Liver (tissue), 9 donors: Measurements from ENCODE around the gene KLHL12. TPM values are rescaled to one million over a fixed set of nuclear protein-coding genes. Genes with fewer than 3 reads are reported as not detected.
A peak's percentile ranks its signal among the peaks of the same experiment; 100 is the strongest.

Source experiments
- DNase-seq: peaks from one replicate; pipeline ENCODE4 v3.0.0-alpha.2; 2017; ENCODE audit warnings: low spot score
- H3K27ac ChIP-seq, 2 donors: one replicate each; pipeline ENCODE4 v1.7.0; 2013; ENCODE audit warnings: inconsistent platforms in 2 of 2, low read length in 2 of 2, control low read depth in 1 of 2, low read depth in 1 of 2, mild to moderate bottlenecking in 1 of 2
- H3K27me3 ChIP-seq, 4 donors: one replicate each; pipeline versions ENCODE4 v1.6.1 to v1.7.0; 2013; ENCODE audit warnings: low read length in 3 of 4, inconsistent platforms in 1 of 4, mild to moderate bottlenecking in 1 of 4, moderate library complexity in 1 of 4; ENCODE audit not compliant: control insufficient read depth in 4 of 4, insufficient read depth in 4 of 4
- H3K36me3 ChIP-seq, 4 donors: one replicate each; pipeline versions ENCODE4 v1.6.1 to v1.7.0; 2013; ENCODE audit warnings: low read length in 3 of 4, mild to moderate bottlenecking in 3 of 4, low read depth in 1 of 4, moderate library complexity in 1 of 4; ENCODE audit not compliant: control insufficient read depth in 4 of 4, insufficient read depth in 3 of 4
- H3K4me1 ChIP-seq, 4 donors: one replicate each; pipeline versions ENCODE4 v1.6.1 to v1.7.0; 2013; ENCODE audit warnings: low read length in 3 of 4, mild to moderate bottlenecking in 3 of 4, moderate library complexity in 1 of 4; ENCODE audit not compliant: control insufficient read depth in 4 of 4, insufficient read depth in 4 of 4
- H3K4me3 ChIP-seq, 3 donors: one replicate each; pipeline versions ENCODE4 v1.6.1 to v1.7.0; 2013; ENCODE audit warnings: low read length in 3 of 3, control low read depth in 1 of 3, low read depth in 1 of 3, mild to moderate bottlenecking in 1 of 3
- H3K9ac ChIP-seq, 2 donors: one replicate each; pipeline ENCODE4 v1.7.0; 2013; ENCODE audit warnings: low read length in 2 of 2, mild to moderate bottlenecking in 2 of 2, moderate library complexity in 2 of 2, control low read depth in 1 of 2, low read depth in 1 of 2
- H3K9me3 ChIP-seq, 4 donors: one replicate each; pipeline versions ENCODE4 v1.6.1 to v1.7.0; 2013; ENCODE audit warnings: low read length in 3 of 4; ENCODE audit not compliant: control insufficient read depth in 4 of 4
- EGR1 ChIP-seq, 2 donors: IDR thresholded peaks; 2 replicates each; pipeline ENCODE4 v1.6.1; 2016 to 2018; ENCODE audit warnings: antibody characterized with exemption in 2 of 2, low read depth in 2 of 2
- FOXA2 ChIP-seq: IDR thresholded peaks from 2 replicates; pipeline ENCODE4 v1.6.1; 2016; ENCODE audit warnings: antibody characterized with exemption
- GABPA ChIP-seq, 2 donors: IDR thresholded peaks in 1 of 2; conservative IDR thresholded peaks in 1 of 2; 2 replicates each; pipeline ENCODE4 v1.6.1; 2016; ENCODE audit warnings: antibody characterized with exemption in 2 of 2, mild to moderate bottlenecking in 1 of 2, moderate library complexity in 1 of 2
- HNF4A ChIP-seq, 2 donors: conservative IDR thresholded peaks; 2 replicates each; pipeline ENCODE4 v1.6.1; 2016; ENCODE audit warnings: antibody characterized with exemption in 2 of 2, mild to moderate bottlenecking in 2 of 2
- HNF4G ChIP-seq: IDR thresholded peaks from 2 replicates; pipeline ENCODE4 v1.6.1; 2016; ENCODE audit warnings: antibody characterized with exemption
- JUND ChIP-seq, 2 donors: IDR thresholded peaks; 2 replicates each; pipeline ENCODE4 v1.6.1; 2016; ENCODE audit warnings: antibody characterized with exemption in 2 of 2
- RAD21 ChIP-seq, 2 donors: IDR thresholded peaks; 2 replicates each; pipeline ENCODE4 v1.6.1; 2016; ENCODE audit warnings: antibody characterized with exemption in 2 of 2, mild to moderate bottlenecking in 2 of 2
- RXRA ChIP-seq, 2 donors: IDR thresholded peaks; 2 replicates each; pipeline ENCODE4 v1.6.1; 2017 to 2018; ENCODE audit warnings: antibody characterized with exemption in 2 of 2, mild to moderate bottlenecking in 1 of 2
- SP1 ChIP-seq: IDR thresholded peaks from 2 replicates; pipeline ENCODE4 v1.6.1; 2018; ENCODE audit warnings: antibody characterized with exemption, mild to moderate bottlenecking
- TAF1 ChIP-seq: conservative IDR thresholded peaks from 2 replicates; pipeline ENCODE4 v1.6.1; 2016; ENCODE audit warnings: antibody characterized with exemption, mild to moderate bottlenecking
- YY1 ChIP-seq: IDR thresholded peaks from 2 replicates; pipeline ENCODE4 v1.6.1; 2016; ENCODE audit warnings: antibody characterized with exemption, mild to moderate bottlenecking
- WGBS: extraction: QIAGEN DNeasy Blood & Tissue Kit; methylation state at CpG from one replicate; pipeline ENCODE4 v1.1.7; 2013; 5-methylcytosine and 5-hydroxymethylcytosine counted together
- polyA plus RNA-seq, 2 donors: library from polyadenylated mRNA; stranded (reverse) in 1 of 2; unstranded in 1 of 2; fragments of 200-250 nt in 1 of 2; fragments of >200 nt in 1 of 2; fragmentation: Nextera tagmentation in 1 of 2; extraction: Ambion mirVana in 1 of 2; gene quantifications; one replicate each; pipeline versions ENCODE4 v1.2.1 to v1.2.3, GENCODE V29; 2013 to 2015
- total RNA-seq, 2 donors: library from RNA; depleted of rRNA; stranded (reverse); fragments of >200 nt; gene quantifications; one replicate each; pipeline ENCODE4 v1.2.3, GENCODE V29; 2014
- TF ChIP-seq, protein P1 (sequence below): IDR thresholded peaks from 2 replicates; pipeline ENCODE4 v1.6.1; 2016; ENCODE audit warnings: antibody characterized with exemption
- TF ChIP-seq, protein P2 (sequence below): IDR thresholded peaks from 2 replicates; pipeline ENCODE4 v1.6.1; 2016; ENCODE audit warnings: antibody characterized with exemption
- TF ChIP-seq, protein P3 (sequence below): fragments of 150-350 bp; IDR thresholded peaks from 2 replicates; pipeline ENCODE4 v1.5.1; 2017; ENCODE audit warnings: improper control_type of control experiment, low read depth, low read length; ENCODE audit not compliant: missing input control
- donor health status: healthy.
- donor health status: healthy.
- donor health status: healthy.
- donor health status: healthy.
- donor health status: healthy.

Gene KLHL12
- total and polyA plus RNA-seq, 4 donors: 7.2 to 17.5 (median 10.4) TPM

DNA sequence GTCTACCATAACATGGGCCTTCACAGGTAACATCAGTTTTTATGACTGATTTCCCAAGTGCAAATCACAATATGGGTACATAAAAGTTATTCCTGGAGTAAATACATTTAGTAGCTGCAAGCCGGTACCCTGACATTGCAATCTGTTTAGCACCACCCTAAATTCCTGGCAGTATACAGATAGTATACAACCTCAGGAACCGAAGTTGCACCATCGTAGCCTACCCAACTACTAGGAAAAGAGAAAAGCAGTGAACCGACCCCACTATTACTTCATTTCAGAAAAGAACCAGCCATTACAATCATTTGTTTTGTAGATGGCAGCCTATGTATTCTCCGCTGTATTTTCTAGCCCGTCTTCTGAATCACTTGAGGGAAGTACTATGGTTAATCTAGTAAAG is 29.9 kb upstream of the KLHL12 start:
- Histone ChIP-seq H3K36me3 (peaks cover 0 to 7% (median 2%) of the 10 kb centered on the region in 4 donors), H3K4me3 (peak overlapping the region; percentile 85 to 94 (median 87)), H3K27me3 (no peaks in the 10 kb centered on the region), H3K9ac (peak overlapping the region; percentile 66 to 86), H3K9me3 (no peaks in the 10 kb centered on the region), H3K27ac (no peak overlapping the region), H3K4me1 (peaks cover 14 to 53% (median 36%) of the 10 kb centered on the region in 4 donors)
- TF ChIP-seq EGR1 (IDR thresholded peaks at IDR 0.05; ENCODE audit: low read depth in 2 of 2) (no peak), HNF4G (no peak), FOXA2 (no peak), TAF1 (no peak), JUND (IDR thresholded peaks at IDR 0.05) (no peak), RAD21 (IDR thresholded peaks at IDR 0.05) (no peak), SP1 (no peak), HNF4A (conservative IDR thresholded peaks at IDR 0.05) (no peak)
- TF ChIP-seq, protein P1, sequence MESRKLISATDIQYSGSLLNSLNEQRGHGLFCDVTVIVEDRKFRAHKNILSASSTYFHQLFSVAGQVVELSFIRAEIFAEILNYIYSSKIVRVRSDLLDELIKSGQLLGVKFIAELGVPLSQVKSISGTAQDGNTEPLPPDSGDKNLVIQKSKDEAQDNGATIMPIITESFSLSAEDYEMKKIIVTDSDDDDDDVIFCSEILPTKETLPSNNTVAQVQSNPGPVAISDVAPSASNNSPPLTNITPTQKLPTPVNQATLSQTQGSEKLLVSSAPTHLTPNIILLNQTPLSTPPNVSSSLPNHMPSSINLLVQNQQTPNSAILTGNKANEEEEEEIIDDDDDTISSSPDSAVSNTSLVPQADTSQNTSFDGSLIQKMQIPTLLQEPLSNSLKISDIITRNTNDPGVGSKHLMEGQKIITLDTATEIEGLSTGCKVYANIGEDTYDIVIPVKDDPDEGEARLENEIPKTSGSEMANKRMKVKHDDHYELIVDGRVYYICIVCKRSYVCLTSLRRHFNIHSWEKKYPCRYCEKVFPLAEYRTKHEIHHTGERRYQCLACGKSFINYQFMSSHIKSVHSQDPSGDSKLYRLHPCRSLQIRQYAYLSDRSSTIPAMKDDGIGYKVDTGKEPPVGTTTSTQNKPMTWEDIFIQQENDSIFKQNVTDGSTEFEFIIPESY: no peak
- TF ChIP-seq, protein P2, sequence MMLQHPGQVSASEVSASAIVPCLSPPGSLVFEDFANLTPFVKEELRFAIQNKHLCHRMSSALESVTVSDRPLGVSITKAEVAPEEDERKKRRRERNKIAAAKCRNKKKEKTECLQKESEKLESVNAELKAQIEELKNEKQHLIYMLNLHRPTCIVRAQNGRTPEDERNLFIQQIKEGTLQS: no peak
- no peak for DNase-seq
- WGBS: 67% methylated on average over 6 of the region's 6 CpGs

DNA sequence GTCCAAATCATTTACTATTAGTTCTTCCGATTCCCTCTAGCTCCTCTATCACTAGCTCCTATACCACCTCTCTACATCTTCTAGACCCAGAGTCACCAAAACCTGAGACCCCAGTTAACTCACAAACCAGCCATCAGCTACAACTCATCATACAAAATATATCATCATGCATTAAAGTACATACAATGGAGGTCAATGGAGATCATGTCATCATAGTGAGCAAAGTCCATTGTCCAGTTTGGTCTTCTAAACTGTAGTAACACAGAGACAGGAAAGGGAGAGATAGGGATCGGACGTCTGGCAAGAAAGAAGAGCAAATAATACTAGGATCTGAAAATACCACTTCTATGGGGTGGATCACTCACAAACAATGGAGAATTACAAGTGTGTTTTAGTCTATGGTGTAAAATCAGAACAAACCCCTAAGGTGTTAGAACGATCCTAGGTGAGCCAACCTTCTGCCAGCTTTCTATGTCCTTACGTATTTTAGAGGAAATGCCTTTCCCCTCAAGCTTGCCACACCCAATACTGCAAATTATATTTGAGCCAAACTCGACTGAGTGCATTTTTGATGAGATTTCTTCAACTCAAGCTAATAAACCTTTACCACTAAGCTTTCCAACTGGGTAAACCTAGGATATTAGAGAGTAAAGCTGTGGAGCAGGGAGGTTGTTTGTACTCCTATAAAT is 27.2 kb upstream of the KLHL12 start:
- peaks cover 14 to 48% (median 36%) of the 10 kb centered on the region in 4 donors for H3K4me1 ChIP-seq
- no peak overlapping the region for H3K27ac ChIP-seq
- DNase-seq: no peak
- WGBS: 57% methylated on average over 6 of the region's 6 CpGs
- no peaks in the 10 kb centered on the region for H3K27me3 ChIP-seq
- no peak overlapping the region for H3K4me3 ChIP-seq
- H3K9me3 ChIP-seq: no peaks in the 10 kb centered on the region
- no peak overlapping the region for H3K9ac ChIP-seq
- TF ChIP-seq EGR1 (IDR thresholded peaks at IDR 0.05; ENCODE audit: low read depth in 2 of 2) (no peak), RXRA (IDR thresholded peaks at IDR 0.05) (peak in 1 of 2 donors; percentile 12), TAF1 (no peak), HNF4G (peak; percentile 11), GABPA (IDR thresholded peaks at IDR 0.05 in 1 of 2, conservative IDR thresholded peaks at IDR 0.05 in 1 of 2) (no peak), HNF4A (conservative IDR thresholded peaks at IDR 0.05) (peak; percentile 57 to 73), YY1 (peak; percentile 30)
- TF ChIP-seq, protein P2: no peak
- H3K36me3 ChIP-seq: peaks cover 3 to 12% (median 6%) of the 10 kb centered on the region in 4 donors

DNA sequence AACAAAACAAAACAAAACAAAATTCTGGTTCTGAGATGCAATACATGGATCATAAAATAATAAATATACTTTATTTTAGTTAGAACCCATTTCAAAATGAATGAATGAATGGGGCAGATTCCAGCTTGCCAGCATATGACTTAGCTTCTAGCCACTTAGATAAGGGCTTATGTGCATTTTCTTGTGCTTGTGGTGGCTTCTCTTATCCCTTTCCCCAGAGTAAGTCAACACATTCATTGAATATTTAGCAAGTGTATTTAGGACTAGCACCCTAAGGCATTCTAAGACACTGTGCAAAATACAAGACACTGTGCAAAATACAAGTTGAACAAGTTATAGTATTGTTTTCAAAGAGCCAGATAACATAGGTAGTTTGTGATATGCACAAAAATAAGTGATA is 26.4 kb upstream of the KLHL12 start:
- Histone ChIP-seq H3K4me1 (peaks cover 14 to 40% (median 30%) of the 10 kb centered on the region in 4 donors), H3K9me3 (no peaks in the 10 kb centered on the region), H3K27ac (peak overlapping the region in 1 of 2 donors; percentile 41), H3K27me3 (no peaks in the 10 kb centered on the region), H3K36me3 (peaks cover 5 to 17% (median 10%) of the 10 kb centered on the region in 4 donors), H3K9ac (no peak overlapping the region), H3K4me3 (no peak overlapping the region)
- DNase-seq: no peak
- TF ChIP-seq, protein P2: no peak
- no peak for TF ChIP-seq SP1
- TF ChIP-seq EGR1 (IDR thresholded peaks at IDR 0.05; ENCODE audit: low read depth in 2 of 2): no peak
- TF ChIP-seq, protein P1: no peak
- TF ChIP-seq, protein P3, sequence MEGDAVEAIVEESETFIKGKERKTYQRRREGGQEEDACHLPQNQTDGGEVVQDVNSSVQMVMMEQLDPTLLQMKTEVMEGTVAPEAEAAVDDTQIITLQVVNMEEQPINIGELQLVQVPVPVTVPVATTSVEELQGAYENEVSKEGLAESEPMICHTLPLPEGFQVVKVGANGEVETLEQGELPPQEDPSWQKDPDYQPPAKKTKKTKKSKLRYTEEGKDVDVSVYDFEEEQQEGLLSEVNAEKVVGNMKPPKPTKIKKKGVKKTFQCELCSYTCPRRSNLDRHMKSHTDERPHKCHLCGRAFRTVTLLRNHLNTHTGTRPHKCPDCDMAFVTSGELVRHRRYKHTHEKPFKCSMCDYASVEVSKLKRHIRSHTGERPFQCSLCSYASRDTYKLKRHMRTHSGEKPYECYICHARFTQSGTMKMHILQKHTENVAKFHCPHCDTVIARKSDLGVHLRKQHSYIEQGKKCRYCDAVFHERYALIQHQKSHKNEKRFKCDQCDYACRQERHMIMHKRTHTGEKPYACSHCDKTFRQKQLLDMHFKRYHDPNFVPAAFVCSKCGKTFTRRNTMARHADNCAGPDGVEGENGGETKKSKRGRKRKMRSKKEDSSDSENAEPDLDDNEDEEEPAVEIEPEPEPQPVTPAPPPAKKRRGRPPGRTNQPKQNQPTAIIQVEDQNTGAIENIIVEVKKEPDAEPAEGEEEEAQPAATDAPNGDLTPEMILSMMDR: no peak
- TF ChIP-seq GABPA (IDR thresholded peaks at IDR 0.05 in 1 of 2, conservative IDR thresholded peaks at IDR 0.05 in 1 of 2): no peak
- TF ChIP-seq RAD21 (IDR thresholded peaks at IDR 0.05): no peak
- TF ChIP-seq RXRA (IDR thresholded peaks at IDR 0.05): no peak
- no peak for TF ChIP-seq FOXA2
- no peak for TF ChIP-seq HNF4G
- no peak for TF ChIP-seq YY1
- TF ChIP-seq TAF1: no peak
